Eye (tissue), 1 donor: Measurements from ENCODE around the gene BZW1.
A peak's percentile ranks its signal among the peaks of the same experiment; 100 is the strongest.

ENCODE experiments used
- DNase-seq: peaks from one replicate; pipeline ENCODE4 v3.0.0-alpha.2; 2015

The BZW1 gene

GRCh38 chr2:200843993-200844948 lies 32.6 kb downstream of the BZW1 start:
- DNase-seq = no peak

GRCh38 chr2:200845194-200845593 lies 33.5 kb downstream of the BZW1 start:
- DNase-seq = no peak

- DNase-seq = no peak
Observed at GRCh38 chr2:200845669-200846325, 34.1 kb downstream of the BZW1 start.

GRCh38 chr2:200847269-200847668 lies 35.6 kb downstream of the BZW1 start:
- DNase-seq = no peak

- no peak for DNase-seq
Observed at GRCh38 chr2:200847939-200848338, 36.2 kb downstream of the BZW1 start.

- DNase-seq = no peak
Observed at GRCh38 chr2:200850512-200851256, 39.0 kb downstream of the BZW1 start.

- DNase-seq = no peak
Observed at GRCh38 chr2:200851398-200852248, 39.9 kb downstream of the BZW1 start.

- DNase-seq = no peak
Observed at GRCh38 chr2:200852605-200853004, 40.9 kb downstream of the BZW1 start.

- DNase-seq = no peak
Observed at GRCh38 chr2:200856806-200857205, 45.1 kb downstream of the BZW1 start.

GRCh38 chr2:200860092-200860795 lies 48.5 kb downstream of the BZW1 start:
- DNase-seq = peak; percentile 47

- DNase-seq = peak; percentile 55
Observed at GRCh38 chr2:200861617-200862155, 50.0 kb downstream of the BZW1 start.

- peak; percentile 78 for DNase-seq
Observed at GRCh38 chr2:200862532-200863000, 50.9 kb downstream of the BZW1 start.

GRCh38 chr2:200863782-200864175 lies 52.1 kb downstream of the BZW1 start:
- DNase-seq = peak; percentile 94

- DNase-seq = peak; percentile 98
Observed at GRCh38 chr2:200864176-200865034, 52.7 kb downstream of the BZW1 start, which contains the start of gene CLK1. Gene CLK1 (minus strand): TSS chr2:200864658. CDS start chr2:200861862, 2,796 bp downstream.

GRCh38 chr2:200869014-200869413 lies 57.3 kb downstream of the BZW1 start:
- DNase-seq = no peak

GRCh38 chr2:200871151-200871550 lies 59.4 kb downstream of the BZW1 start:
- DNase-seq = no peak

- DNase-seq = no peak
Observed at GRCh38 chr2:200873560-200873959, 61.9 kb downstream of the BZW1 start.
